T-helper 1 cell treated with Interleukin-12 subunit alpha and Interleukin-12 subunit beta and Interleukin-4 antibody, amounts not matched to agents 30 ng/mL and 1 ng/mL, for 36 hours (primary cell): Measurements from ENCODE around the gene FAM25G. TPM values are rescaled to one million over a fixed set of nuclear protein-coding genes. Genes with fewer than 3 reads are reported as not detected.

ENCODE experiments used
- intact Hi-C: fragments of 100-400 bp; cut with micrococcal nuclease; formaldehyde crosslinking; loops from one replicate; pipeline ENCODE4 v1.15.1; 2024
- total RNA-seq: library from RNA; stranded (reverse); gene quantifications from 2 replicates; pipeline ENCODE4 v1.2.3, GENCODE V29; 2022

The FAM25G gene
- total RNA-seq, 1 donor from 2014 or later, result not detected

DNA sequence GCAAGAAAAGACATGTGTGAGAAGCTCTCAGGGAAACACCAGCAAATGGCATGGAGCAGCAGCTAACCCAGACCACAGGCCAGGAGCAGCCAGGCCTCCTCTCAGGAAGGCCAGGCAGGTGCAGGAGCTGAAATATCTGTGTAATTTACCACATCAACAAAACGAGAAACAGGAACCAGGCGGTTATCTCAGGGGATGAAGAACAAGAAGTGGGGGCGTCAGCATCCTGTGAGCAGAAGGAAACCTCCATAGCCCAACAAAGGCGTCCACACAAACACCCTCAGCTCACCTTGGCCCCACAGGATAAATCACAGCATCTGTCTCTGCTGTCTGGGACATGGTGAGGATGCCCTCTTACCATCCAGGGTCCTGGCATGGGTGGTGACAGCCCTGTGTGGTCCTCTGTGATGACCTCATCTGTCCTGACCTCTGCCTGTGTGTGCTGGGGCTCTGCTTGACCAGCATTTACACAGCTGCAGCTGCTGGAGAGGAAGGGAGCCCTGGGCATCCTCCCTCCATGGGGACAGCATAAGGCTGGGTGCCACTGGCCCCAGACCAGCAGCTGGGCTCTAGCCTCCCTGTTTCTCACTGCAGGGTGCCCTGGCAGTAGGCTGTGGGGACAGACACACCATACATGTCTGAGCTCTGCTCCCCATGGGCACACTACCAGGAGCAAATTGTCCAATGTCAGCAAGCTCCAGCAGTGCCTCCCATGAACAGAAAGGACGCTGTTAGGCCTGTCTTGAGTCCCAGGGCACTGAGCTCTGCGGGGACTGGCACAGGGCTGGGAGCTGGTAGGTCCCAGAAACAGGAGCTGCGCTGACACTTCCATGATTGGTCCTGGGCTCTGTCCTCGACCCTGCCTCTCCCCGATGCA is 42.2 kb downstream of the FAM25G start:
- intact Hi-C loops, result no loop called here

DNA sequence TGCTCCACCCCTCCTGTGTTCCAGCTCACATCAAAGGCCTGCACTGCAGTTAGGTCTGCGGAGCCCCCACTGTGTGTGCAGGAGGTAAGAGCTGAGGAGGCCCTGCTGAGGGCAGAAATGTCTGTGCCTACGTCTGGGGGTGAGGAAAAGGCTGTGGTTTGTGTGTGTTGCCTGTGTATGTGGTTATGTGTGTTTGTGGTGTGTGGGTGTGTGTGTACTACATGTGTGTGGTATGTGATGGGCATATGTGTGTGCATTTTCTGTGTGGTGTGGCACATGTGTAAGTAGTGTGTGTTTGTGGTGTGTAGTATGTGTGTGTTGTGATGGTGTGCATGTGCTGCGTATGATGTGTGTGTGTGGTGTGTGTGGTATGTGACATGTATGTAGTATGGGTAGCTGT is 43.8 kb downstream of the FAM25G start:
- intact Hi-C loops, result no loop called here

DNA sequence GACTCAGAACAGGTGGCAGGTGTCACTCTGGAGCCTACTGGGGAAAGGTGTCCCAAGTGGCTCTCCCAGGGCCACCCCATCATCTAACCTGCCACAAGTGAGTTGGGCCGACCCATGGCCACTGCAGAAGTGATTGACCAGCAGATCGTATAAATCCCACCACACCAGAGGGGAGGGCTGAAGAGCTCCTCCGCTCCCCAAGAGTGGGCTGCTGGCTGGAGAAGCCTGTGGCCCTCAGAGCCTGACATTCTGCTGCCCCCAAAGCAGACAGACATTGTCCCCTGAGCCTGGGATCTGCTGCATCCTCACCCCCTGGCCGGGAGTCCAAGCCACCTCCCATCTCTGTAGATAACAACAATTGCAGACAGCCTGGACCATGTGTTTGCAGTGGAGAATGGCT is 44.3 kb downstream of the FAM25G start:
- intact Hi-C loops, result no loop called here

DNA sequence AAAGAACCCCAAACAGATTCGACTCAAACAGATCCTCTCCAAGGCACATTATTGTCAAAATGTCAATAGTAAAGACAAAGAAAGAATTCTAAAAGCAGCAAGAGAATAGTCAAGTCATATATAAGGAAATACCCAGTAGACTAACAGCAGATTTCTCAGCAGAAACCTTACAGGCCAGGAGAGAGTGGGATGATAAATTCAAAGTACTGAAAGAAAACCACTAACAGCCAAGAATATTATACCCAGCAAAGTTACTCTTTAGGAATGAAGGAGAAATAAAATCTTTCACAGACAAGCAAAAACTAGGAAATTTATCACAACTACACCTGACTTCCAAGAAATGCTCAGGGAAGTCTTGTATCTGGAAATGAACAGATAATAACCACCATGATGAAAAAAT is 45.8 kb downstream of the FAM25G start:
- intact Hi-C loops, result no loop called here

DNA sequence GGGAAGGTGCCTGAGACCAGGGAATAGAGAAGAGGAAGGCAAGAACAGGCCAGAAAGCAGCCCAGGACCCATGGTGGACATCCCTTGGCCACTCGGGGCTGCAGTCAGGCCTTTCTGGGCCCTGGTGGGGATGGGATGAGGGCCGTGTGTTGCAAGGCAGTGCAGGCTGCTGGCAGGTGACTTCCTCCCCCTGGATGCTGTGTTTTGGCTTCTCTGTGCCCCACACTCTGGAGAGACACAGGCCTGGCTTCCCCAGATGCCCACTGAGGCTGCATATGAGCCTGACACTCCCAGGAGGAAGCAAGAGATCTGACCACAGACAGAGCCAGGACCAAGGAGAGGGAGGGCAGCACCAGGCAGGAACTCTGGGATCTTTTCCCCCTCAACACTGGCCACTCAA is 47.5 kb downstream of the FAM25G start:
- intact Hi-C loops, result no loop called here

DNA sequence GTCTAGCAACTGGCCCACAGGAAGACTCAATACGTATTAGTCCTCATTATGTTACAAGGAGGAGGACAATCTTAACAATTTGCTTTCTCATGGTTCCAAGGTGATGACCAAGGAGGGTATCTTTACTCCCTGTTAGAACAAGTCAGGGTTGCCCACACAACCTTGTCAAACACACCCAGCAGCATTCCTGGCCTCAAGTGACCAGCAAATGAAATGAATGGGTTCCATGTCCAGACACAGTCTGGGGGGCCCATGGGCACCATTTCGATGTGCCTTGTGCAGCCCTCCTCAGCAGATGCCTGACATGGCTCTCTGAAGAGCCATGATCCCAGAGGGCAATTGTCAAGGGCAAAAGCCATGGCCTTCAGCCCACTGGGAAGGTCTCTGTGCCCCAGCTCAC is 48.4 kb downstream of the FAM25G start:
- intact Hi-C loops, result no loop called here

DNA sequence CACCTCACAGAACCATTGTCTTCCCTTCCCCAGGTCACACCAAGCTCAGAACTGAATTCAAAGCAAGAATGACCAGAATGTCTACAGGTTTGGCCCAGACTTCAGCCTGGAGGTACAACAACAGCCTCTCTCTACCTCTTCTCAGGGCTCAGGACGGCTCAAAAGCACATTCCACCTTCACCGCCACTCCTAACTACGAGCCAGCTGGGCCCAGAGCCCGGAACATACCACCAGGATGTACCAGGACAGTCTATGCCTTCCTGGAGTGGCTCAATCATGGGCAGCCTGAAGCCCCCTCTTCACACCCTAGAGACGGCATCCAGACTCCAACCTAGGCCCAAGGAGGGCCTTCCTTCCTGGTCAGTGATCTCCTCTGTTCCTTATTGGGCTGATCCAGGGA is 49.1 kb downstream of the FAM25G start:
- intact Hi-C loops, result no loop called here

DNA sequence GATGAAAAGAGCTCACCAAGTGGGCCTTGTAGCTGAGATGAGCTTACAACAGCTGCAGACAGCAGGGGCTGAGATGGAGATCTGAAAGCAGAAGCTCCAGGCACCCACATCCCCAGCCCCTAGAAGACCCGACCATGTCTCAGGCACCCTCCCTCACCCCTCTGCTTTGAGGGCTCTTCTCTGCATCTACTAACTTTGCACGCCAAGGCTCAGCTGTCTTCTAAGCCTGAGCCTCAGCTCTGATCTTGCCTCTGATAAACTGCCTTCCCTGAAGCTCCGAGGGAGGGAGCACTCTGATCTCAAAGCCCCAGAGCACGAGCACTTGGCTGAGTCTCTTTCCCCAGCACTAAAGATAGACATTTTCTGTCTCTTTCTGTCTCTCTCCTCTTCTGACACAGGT is 49.6 kb downstream of the FAM25G start:
- intact Hi-C loops, result no loop called here

DNA sequence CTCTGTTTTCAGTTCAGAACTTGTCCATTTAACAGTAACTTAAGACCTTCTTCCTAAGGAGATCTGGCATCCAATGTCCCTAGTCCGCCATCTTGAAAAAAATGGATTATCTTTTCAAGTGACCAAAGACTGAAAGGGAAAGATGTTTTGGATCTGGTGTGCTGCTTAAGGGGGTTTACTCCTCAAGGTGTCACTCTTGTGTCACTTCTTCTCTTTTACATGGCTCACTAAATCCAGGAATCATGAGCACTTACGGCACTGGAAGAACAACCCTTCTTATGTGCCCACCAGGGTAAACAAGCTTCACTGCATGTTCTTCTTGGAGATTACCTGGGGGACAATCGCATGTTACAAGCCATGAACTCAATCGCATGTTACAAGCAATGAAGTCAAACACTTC is 51.3 kb downstream of the FAM25G start:
- intact Hi-C loops, result no loop called here

DNA sequence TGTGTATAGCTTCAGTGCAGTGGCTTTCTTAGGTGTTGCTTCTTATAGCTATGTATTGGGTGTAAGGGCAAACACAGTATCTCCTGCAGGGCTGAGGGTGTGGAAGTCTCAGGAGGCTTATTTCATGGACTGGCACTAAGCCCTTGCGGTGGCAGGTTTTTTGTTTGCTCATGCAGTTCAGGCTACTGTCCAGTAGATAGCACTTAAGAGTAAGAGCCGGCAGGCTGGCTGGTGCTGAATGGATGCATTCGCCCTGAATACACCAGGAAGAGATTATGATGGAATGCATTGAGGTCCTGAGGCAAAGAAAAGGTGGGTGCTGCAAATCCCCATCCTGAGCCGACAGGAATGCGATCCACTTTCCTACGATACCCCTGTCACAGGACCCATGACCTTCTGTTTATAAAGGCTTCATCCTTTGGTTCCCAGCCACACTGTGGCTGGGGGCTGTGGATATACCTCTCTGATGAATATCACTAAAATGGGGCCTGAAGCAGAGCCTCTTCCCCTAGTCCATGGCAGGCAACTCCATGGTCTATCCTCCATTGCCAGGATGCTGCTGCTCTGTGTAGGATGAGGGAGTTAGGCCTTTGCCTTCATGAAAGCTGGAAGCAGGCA is 52.5 kb downstream of the FAM25G start:
- intact Hi-C loops, result no loop called here

Other genes starting within 250 kb of the FAM25G start
- not detected in 2 replicates for gene GDF10, start 191.5 kb downstream of the FAM25G start, total RNA-seq
- not detected in 2 replicates for gene GDF2, start 169.2 kb downstream of the FAM25G start, total RNA-seq
- gene RBP3, start 143.3 kb downstream of the FAM25G start, total RNA-seq, result not detected in 2 replicates
- gene ZNF488, start 107.4 kb downstream of the FAM25G start, total RNA-seq, result not detected in 2 replicates
- 0.32 and 0.66 TPM in 2 replicates for gene ANXA8, start 7.6 kb downstream of the FAM25G start, total RNA-seq
- 10.3 and 11.8 TPM in 2 replicates for gene AGAP9, start 31.9 kb upstream of the FAM25G start, total RNA-seq